Measurements from ENCODE around the gene PCDHGA7.
"Not testable (repeated sequence)": the region's sequence is repeated elsewhere in the genome, so short reads cannot be mapped to it uniquely, and the experiment has no call there.

The PCDHGA7 gene

DNA sequence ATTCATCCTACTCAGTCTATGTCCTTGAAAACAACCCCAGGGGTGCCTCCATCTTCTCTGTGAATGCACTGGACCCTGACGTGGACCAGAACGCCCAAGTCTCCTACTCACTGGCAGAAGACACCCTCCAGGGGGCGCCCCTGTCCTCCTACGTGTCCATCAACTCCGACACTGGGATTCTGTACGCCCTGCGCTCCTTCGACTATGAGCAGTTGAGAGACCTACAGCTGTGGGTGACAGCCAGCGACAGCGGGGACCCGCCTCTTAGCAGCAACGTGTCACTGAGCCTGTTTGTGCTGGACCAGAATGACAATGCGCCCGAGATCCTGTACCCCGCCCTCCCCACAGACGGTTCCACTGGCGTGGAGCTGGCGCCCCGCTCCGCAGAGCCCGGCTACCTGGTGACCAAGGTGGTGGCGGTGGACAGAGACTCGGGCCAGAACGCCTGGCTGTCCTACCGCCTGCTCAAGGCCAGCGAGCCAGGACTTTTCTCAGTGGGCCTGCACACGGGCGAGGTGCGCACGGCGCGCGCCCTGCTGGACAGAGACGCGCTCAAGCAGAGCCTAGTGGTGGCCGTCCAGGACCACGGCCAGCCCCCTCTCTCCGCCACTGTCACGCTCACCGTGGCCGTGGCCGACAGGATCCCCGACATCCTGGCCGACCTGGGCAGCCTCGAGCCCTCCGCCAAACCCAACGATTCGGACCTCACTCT, 6.9 kb upstream of the PCDHGA7 start:
- H3K4me1 ChIP-seq (ENCODE audit: insufficient read depth, low read length); H3K9ac ChIP-seq (ENCODE audit: low read depth, low read length); H3K9me3 ChIP-seq (ENCODE audit: control insufficient read depth, insufficient read depth, low read length); H3K36me3 ChIP-seq (ENCODE audit: insufficient read depth, low read length): not testable (repeated sequence)

- Histone ChIP-seq H3K4me1 (ENCODE audit: insufficient read depth, low read length) (no peaks in the 10 kb centered on the region), H3K9ac (ENCODE audit: low read depth, low read length) (no peak overlapping the region), H3K9me3 (ENCODE audit: control insufficient read depth, insufficient read depth, low read length) (peaks cover under 1% of the 10 kb centered on the region), H3K36me3 (ENCODE audit: insufficient read depth, low read length) (no peaks in the 10 kb centered on the region)
These were observed 803 bp downstream of the PCDHGA7 start for GRCh38 chr5:141383345-141383744.

- Histone ChIP-seq H3K9ac (ENCODE audit: low read depth, low read length) (no peak overlapping the region), H3K9me3 (ENCODE audit: control insufficient read depth, insufficient read depth, low read length) (peaks cover 7% of the 10 kb centered on the region), H3K36me3 (ENCODE audit: insufficient read depth, low read length) (no peaks in the 10 kb centered on the region; the same call in 1 of the 2 replicates), H3K4me1 (ENCODE audit: insufficient read depth, low read length) (no peaks in the 10 kb centered on the region)
These were observed 2.1 kb downstream of the PCDHGA7 start for GRCh38 chr5:141384471-141385267.

DNA sequence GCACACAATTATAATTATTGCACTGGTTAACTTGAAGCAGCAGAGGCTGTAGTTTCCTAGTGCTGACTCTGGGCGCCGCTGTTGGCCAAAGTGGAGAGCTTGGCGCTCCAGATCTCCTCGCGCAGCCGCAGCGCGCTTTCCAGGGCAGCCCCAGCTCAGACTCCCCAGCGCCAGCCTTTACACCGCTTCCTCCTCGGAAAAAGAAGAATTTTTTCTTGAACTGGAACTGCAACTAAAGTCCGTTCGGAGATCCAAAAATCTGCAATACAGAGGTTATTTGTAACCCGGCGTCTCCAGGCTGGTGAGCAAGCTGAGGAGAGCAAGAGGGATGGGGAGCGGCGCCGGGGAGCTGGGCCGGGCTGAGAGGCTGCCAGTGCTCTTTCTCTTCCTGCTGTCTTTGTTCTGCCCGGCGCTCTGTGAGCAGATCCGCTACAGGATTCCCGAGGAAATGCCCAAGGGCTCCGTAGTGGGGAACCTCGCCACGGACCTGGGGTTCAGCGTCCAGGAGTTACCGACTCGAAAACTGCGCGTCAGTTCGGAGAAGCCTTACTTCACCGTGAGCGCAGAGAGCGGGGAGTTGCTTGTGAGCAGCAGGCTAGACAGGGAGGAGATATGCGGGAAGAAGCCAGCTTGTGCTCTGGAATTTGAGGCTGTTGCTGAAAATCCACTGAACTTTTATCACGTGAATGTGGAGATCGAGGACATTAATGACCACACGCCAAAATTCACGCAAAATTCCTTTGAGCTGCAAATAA, 5.2 kb downstream of the PCDHGA7 start, which contains the start of gene PCDHGB4:
PCDHGB4 (plus strand) TSS at position 142 of the 755 bp plus-strand sequence; CDS start at position 329, 187 bp downstream.
- peak within 1 kb of the TSS; percentile 64; the same call in 1 of the 2 replicates for H3K9ac ChIP-seq (ENCODE audit: low read depth, low read length)
- not testable (repeated sequence) for H3K4me1 ChIP-seq (ENCODE audit: insufficient read depth, low read length); H3K36me3 ChIP-seq (ENCODE audit: insufficient read depth, low read length)
- peaks cover 17% of the 10 kb centered on the region for H3K9me3 ChIP-seq (ENCODE audit: control insufficient read depth, insufficient read depth, low read length)

DNA sequence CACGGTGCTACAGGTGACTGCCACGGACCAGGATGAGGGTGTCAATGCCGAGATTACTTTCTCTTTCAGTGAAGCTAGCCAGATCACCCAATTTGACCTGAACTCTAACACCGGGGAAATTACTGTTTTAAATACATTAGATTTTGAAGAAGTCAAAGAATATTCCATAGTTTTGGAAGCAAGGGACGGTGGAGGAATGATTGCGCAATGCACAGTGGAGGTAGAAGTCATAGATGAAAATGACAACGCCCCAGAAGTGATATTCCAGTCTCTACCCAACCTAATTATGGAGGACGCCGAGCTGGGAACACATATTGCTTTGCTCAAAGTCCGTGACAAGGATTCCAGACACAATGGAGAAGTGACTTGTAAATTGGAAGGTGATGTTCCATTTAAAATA, 6.1 kb downstream of the PCDHGA7 start:
- no peak overlapping the region for H3K9ac ChIP-seq (ENCODE audit: low read depth, low read length)
- H3K4me1 ChIP-seq (ENCODE audit: insufficient read depth, low read length), result no peaks in the 10 kb centered on the region
- peaks cover 26% of the 10 kb centered on the region for H3K9me3 ChIP-seq (ENCODE audit: control insufficient read depth, insufficient read depth, low read length)
- peaks cover 3% of the 10 kb centered on the region for H3K36me3 ChIP-seq (ENCODE audit: insufficient read depth, low read length)

DNA sequence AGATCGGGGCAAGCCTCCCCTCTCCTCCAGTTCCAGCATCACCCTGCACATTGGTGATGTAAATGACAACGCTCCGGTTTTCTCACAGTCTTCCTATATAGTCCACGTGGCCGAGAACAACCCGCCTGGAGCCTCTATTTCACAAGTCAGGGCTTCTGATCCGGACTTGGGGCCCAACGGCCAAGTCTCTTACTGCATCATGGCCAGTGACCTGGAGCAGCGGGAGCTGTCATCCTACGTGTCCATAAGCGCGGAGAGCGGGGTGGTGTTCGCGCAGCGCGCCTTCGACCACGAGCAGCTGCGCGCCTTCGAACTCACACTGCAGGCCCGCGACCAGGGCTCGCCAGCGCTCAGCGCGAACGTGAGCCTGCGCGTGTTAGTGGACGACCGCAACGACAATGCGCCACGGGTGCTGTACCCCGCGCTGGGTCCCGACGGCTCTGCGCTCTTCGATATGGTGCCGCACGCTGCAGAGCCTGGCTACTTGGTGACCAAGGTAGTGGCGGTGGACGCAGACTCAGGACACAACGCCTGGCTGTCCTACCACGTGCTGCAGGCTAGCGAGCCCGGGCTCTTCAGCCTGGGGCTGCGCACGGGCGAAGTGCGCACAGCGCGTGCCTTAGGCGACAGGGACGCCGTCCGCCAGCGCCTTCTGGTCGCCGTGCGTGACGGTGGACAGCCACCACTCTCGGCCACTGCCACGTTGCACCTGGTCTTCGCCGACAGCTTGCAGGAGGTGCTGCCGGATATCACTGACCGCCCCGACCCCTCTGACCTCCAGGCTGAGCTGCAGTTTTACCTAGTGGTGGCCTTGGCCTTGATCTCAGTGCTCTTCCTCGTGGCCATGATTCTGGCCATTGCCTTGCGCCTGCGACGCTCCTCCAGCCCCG, 6.9 kb downstream of the PCDHGA7 start:
- Histone ChIP-seq H3K9ac (ENCODE audit: low read depth, low read length) (no peak overlapping the region), H3K36me3 (ENCODE audit: insufficient read depth, low read length) (peaks cover 7% of the 10 kb centered on the region), H3K9me3 (ENCODE audit: control insufficient read depth, insufficient read depth, low read length) (peaks cover 32% of the 10 kb centered on the region), H3K4me1 (ENCODE audit: insufficient read depth, low read length) (no peaks in the 10 kb centered on the region)

DNA sequence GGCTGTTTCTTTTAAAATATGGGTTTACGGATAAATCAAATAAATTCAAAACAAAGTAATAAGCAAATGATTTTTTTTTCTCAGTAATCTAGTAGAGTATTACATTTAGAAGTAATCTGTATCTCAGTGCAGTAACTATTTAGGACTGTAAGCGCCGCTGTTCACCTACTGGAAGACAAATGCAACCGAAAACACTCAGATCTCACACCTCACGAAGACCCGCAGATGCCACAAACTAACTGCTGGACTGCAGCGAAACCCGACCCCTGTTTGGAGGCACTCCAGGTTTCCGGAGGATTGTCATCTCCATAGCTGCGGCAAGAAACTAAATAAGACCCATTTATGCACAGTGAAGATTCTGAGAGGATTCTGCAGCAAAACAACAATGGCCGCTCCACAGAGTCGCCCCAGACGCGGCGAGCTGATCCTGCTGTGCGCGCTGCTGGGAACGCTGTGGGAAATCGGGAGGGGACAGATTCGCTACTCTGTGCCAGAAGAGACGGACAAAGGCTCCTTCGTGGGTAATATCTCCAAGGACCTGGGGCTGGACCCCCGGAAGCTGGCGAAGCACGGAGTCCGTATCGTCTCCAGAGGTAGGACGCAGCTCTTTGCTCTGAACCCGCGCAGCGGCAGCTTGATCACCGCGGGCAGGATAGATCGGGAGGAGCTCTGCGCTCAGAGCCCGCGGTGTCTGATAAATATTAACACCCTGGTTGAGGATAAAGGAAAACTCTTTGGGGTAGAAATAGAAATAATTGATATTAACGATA, 10.1 kb downstream of the PCDHGA7 start, which contains the start of gene PCDHGA8:
PCDHGA8 (plus strand) TSS at position 205 of the 770 bp plus-strand sequence; CDS start at position 386, 181 bp downstream.
- H3K4me1 ChIP-seq (ENCODE audit: insufficient read depth, low read length), result no peaks in the 10 kb centered on the region
- peaks cover 41% of the 10 kb centered on the region for H3K9me3 ChIP-seq (ENCODE audit: control insufficient read depth, insufficient read depth, low read length)
- H3K36me3 ChIP-seq (ENCODE audit: insufficient read depth, low read length), result peaks cover 7% of the 10 kb centered on the region
- no peak within 1 kb of the TSS for H3K9ac ChIP-seq (ENCODE audit: low read depth, low read length)

- peaks cover 7% of the 10 kb centered on the region for H3K36me3 ChIP-seq (ENCODE audit: insufficient read depth, low read length)
- H3K4me1 ChIP-seq (ENCODE audit: insufficient read depth, low read length), result no peaks in the 10 kb centered on the region
- H3K9me3 ChIP-seq (ENCODE audit: control insufficient read depth, insufficient read depth, low read length), result peaks cover 41% of the 10 kb centered on the region
- H3K9ac ChIP-seq (ENCODE audit: low read depth, low read length), result no peak overlapping the region
These were observed 10.7 kb downstream of the PCDHGA7 start for GRCh38 chr5:141393267-141393666.

DNA sequence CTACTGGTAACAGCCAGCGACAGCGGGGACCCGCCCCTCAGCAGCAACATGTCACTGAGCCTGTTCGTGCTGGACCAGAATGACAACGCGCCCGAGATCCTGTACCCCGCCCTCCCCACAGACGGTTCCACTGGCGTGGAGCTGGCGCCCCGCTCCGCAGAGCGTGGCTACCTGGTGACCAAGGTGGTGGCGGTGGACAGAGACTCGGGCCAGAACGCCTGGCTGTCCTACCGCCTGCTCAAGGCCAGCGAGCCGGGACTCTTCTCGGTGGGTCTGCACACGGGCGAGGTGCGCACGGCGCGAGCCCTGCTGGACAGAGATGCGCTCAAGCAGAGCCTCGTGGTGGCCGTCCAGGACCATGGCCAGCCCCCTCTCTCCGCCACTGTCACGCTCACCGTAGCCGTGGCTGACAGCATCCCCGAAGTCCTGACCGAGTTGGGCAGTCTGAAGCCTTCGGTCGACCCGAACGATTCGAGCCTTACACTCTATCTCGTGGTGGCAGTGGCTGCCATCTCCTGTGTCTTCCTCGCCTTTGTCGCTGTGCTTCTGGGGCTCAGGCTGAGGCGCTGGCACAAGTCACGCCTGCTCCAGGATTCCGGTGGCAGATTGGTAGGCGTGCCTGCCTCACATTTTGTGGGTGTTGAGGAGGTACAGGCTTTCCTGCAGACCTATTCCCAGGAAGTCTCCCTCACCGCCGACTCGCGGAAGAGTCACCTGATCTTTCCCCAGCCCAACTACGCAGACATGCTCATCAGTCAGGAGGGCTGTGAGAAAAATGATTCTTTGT, 12.1 kb downstream of the PCDHGA7 start:
- H3K4me1 ChIP-seq (ENCODE audit: insufficient read depth, low read length); H3K36me3 ChIP-seq (ENCODE audit: insufficient read depth, low read length); H3K9ac ChIP-seq (ENCODE audit: low read depth, low read length): not testable (repeated sequence)
- peaks cover 40% of the 10 kb centered on the region for H3K9me3 ChIP-seq (ENCODE audit: control insufficient read depth, insufficient read depth, low read length)

- H3K36me3 ChIP-seq (ENCODE audit: insufficient read depth, low read length); H3K4me1 ChIP-seq (ENCODE audit: insufficient read depth, low read length); H3K9ac ChIP-seq (ENCODE audit: low read depth, low read length): not testable (repeated sequence)
- H3K9me3 ChIP-seq (ENCODE audit: control insufficient read depth, insufficient read depth, low read length), result peaks cover 27% of the 10 kb centered on the region
These were observed 15.4 kb downstream of the PCDHGA7 start, which contains the start of gene PCDHGB5 for GRCh38 chr5:141397756-141398551. TSS of gene PCDHGB5 (plus strand) at chr5:141397947. CDS start at chr5:141398128, 181 bp downstream.

- H3K9me3 ChIP-seq (ENCODE audit: control insufficient read depth, insufficient read depth, low read length), result peaks cover 22% of the 10 kb centered on the region
- H3K9ac ChIP-seq (ENCODE audit: low read depth, low read length), result no peak overlapping the region
These were observed 16.1 kb downstream of the PCDHGA7 start for GRCh38 chr5:141398608-141399007.

More at GRCh38 chr5:141398608-141399007, 16.1 kb downstream of the PCDHGA7 start:
- no peaks in the 10 kb centered on the region for H3K4me1 ChIP-seq (ENCODE audit: insufficient read depth, low read length)
- H3K36me3 ChIP-seq (ENCODE audit: insufficient read depth, low read length), result peaks cover 5% of the 10 kb centered on the region; the same call in 1 of the 2 replicates
